A549 (cell line): ENCODE data around the gene GATA6. TPM values are rescaled to one million over a fixed set of nuclear protein-coding genes. Genes with fewer than 3 reads are reported as not detected.

Source experiments
- ATAC-seq, 2 experiments: fragments of 200-7000 bp in 1 of 2; fragments of >200 bp in 1 of 2; cut with Nextera tagmentation in 1 of 2; cut with Tn5 transposase in 1 of 2; 3 replicates each; pipeline versions ENCODE4 v1.8.0 to v1.9.1; 2018 to 2020; ENCODE audit warnings: mild to moderate bottlenecking in 1 of 2, moderate library complexity in 1 of 2
- CTCF ChIA-PET: fragments of 300-600 bp; sonication (Branson Sonifier 250); formaldehyde crosslinking; extraction: SDS; loops from one replicate; lab custom pipeline; 2021; ENCODE audit warnings: antibody characterized with exemption, inconsistent platforms; lab: Yijun Ruan, JAX
- POLR2A ChIA-PET: fragments of 350-600 bp; formaldehyde crosslinking; extraction: SDS; loops from one replicate; lab custom pipeline; 2021; ENCODE audit warnings: antibody characterized with exemption, inconsistent platforms; lab: Yijun Ruan, JAX
- DNase-seq, 2 experiments: peaks; one replicate each; pipeline versions ENCODE4 v3.0.0 to v3.0.0-alpha.2; 2011 to 2016; ENCODE audit warnings: low read depth in 1 of 2, low spot score in 1 of 2
- FAIRE-seq: peaks from 2 replicates; lab custom pipeline; 2011; peaks lifted over from hg19 to GRCh38; lab: Jason Lieb, UNC
- H3K27ac ChIP-seq, 2 experiments: fragments of >200 bp; sonication (Bioruptor Twin); formaldehyde crosslinking; 3 replicates each; pipeline ENCODE4 v1.5.1; 2016 to 2017
- H3K4me1 ChIP-seq: fragments of >200 bp; sonication (Bioruptor Twin); formaldehyde crosslinking; 3 replicates; pipeline ENCODE4 v1.6.1; 2016
- H3K4me2 ChIP-seq: fragments of >200 bp; sonication (Bioruptor Twin); formaldehyde crosslinking; 3 replicates; pipeline ENCODE4 v1.6.1; 2016
- H3K4me3 ChIP-seq: fragments of >200 bp; sonication (Bioruptor Twin); formaldehyde crosslinking; 3 replicates; pipeline ENCODE4 v1.5.1; 2016
- H3K9me3 ChIP-seq: fragments of >200 bp; sonication (Bioruptor Twin); formaldehyde crosslinking; 3 replicates; pipeline ENCODE4 v1.6.1; 2016
- CBX8 ChIP-seq: fragments of 200-600 bp; sonication (generic); IDR thresholded peaks from 2 replicates; pipeline ENCODE4 v1.6.1; 2016
- CHD2 ChIP-seq: fragments of 150-350 bp; IDR thresholded peaks from 2 replicates; pipeline ENCODE4 v1.6.1; 2014; ENCODE audit warnings: low read length; ENCODE audit not compliant: partially characterized antibody
- CTCF ChIP-seq: fragments of >200 bp; sonication (Bioruptor Twin); formaldehyde crosslinking; IDR thresholded peaks from 3 replicates; pipeline ENCODE4 v1.5.1; 2016
- ELK1 ChIP-seq: fragments of 150-350 bp; IDR thresholded peaks from 2 replicates; pipeline ENCODE4 v1.6.1; 2014; ENCODE audit warnings: low read depth, mild to moderate bottlenecking, low read length
- EP300 ChIP-seq, 2 experiments: fragments of >200 bp; sonication (Bioruptor Twin); formaldehyde crosslinking; IDR thresholded peaks; 2 replicates in 1 of 2; 3 replicates in 1 of 2; pipeline ENCODE4 v1.6.1; 2016 to 2017
- ESRRA ChIP-seq: fragments of 150-350 bp; IDR thresholded peaks from 2 replicates; pipeline ENCODE4 v1.6.1; 2014; ENCODE audit warnings: mild to moderate bottlenecking, low read length, borderline replicate concordance
- FOSB ChIP-seq: fragments of 250-450 bp; sonication (Bioruptor Pico); IDR thresholded peaks from 2 replicates; pipeline ENCODE4 v1.5.0; 2020; ENCODE audit warnings: mild to moderate bottlenecking, moderate library complexity
- HOXB5 ChIP-seq: fragments of 250-450 bp; sonication (Bioruptor Pico); IDR thresholded peaks from 2 replicates; pipeline ENCODE4 v1.5.0; 2020; ENCODE audit warnings: mild to moderate bottlenecking, moderate library complexity
- JUN ChIP-seq, 2 experiments: fragments of >200 bp; sonication (Bioruptor Twin); formaldehyde crosslinking; IDR thresholded peaks; 2 replicates in 1 of 2; 3 replicates in 1 of 2; pipeline ENCODE4 v1.6.1; 2016 to 2017
- KDM1A ChIP-seq: fragments of 200-600 bp; sonication (generic); IDR thresholded peaks from 2 replicates; pipeline ENCODE4 v1.6.1; 2016; ENCODE audit warnings: low read depth, mild to moderate bottlenecking
- KDM5A ChIP-seq: fragments of 200-600 bp; sonication (generic); IDR thresholded peaks from 2 replicates; pipeline ENCODE4 v1.6.1; 2016; ENCODE audit warnings: antibody characterized with exemption, mild to moderate bottlenecking
- MAFK ChIP-seq: fragments of 450-650 bp; IDR thresholded peaks from 2 replicates; pipeline ENCODE4 v1.6.1; 2014; ENCODE audit not compliant: partially characterized antibody
- MAX ChIP-seq: IDR thresholded peaks from 2 replicates; pipeline ENCODE4 v1.6.1; 2012
- MAZ ChIP-seq: fragments of 150-350 bp; IDR thresholded peaks from 2 replicates; pipeline ENCODE4 v1.6.1; 2014; ENCODE audit warnings: antibody characterized with exemption, low read depth, low read length, borderline replicate concordance
- POLR2AphosphoS2 ChIP-seq: conservative IDR thresholded peaks from 2 replicates; pipeline ENCODE4 v1.6.1; 2012; ENCODE audit warnings: low read length, improper control_type of control experiment, inconsistent platforms
- RAD21 ChIP-seq, 2 experiments: fragments of >200 bp in 1 of 2; sonication (Bioruptor Twin) in 1 of 2; formaldehyde crosslinking in 1 of 2; IDR thresholded peaks in 1 of 2; conservative IDR thresholded peaks in 1 of 2; 2 replicates in 1 of 2; 3 replicates in 1 of 2; pipeline ENCODE4 v1.6.1; 2012 to 2018; ENCODE audit warnings: inconsistent platforms in 1 of 2
- RARB ChIP-seq: fragments of 250-450 bp; sonication (Bioruptor Pico); IDR thresholded peaks from 2 replicates; pipeline ENCODE4 v1.8.0; 2021; ENCODE audit warnings: mild to moderate bottlenecking, moderate library complexity
- REST ChIP-seq: fragments of 200-600 bp; sonication (generic); IDR thresholded peaks from 2 replicates; pipeline ENCODE4 v1.6.1; 2016; ENCODE audit warnings: antibody characterized with exemption, mild to moderate bottlenecking, moderate library complexity
- TP53 ChIP-seq: fragments of 250-450 bp; sonication (Bioruptor Pico); IDR thresholded peaks from 2 replicates; pipeline ENCODE4 v1.5.0; 2021; ENCODE audit warnings: mild to moderate bottlenecking, moderate library complexity
- USF2 ChIP-seq: fragments of 450-650 bp; IDR thresholded peaks from 2 replicates; pipeline ENCODE4 v1.6.1; 2014; ENCODE audit warnings: antibody characterized with exemption
- WGBS: methylation state at CpG from one replicate; pipeline ENCODE4 v1.1.6; 2017; ENCODE audit errors: missing lambda C conversion rate; 5-methylcytosine and 5-hydroxymethylcytosine counted together
- polyA plus RNA-seq, 4 experiments: library from polyadenylated mRNA; depleted of rRNA in 3 of 4; stranded (reverse); fragments of >200 nt; fragmentation: RNase III in 1 of 4; extraction: RNeasy Plus Mini Kit Qiagen cat#74134 plus additional on column Dnase treatment in 1 of 4; gene quantifications; 2 replicates in 3 of 4; 3 replicates in 1 of 4; pipeline ENCODE4 v1.2.3, GENCODE V29; 2011 to 2017

Gene GATA6
- polyA plus RNA-seq, 2 of the 4 experiments (the other 2 are of a cell fraction): 1.2 to 1.3 TPM

GRCh38 chr18:22203536-22204213 is 34.3 kb downstream of the GATA6 start:
- POLR2A ChIA-PET: no interaction called here

GRCh38 chr18:22204214-22204536 is 34.8 kb downstream of the GATA6 start:
- TF ChIP-seq EP300 (IDR thresholded peaks at IDR 0.05) (no peak), MAFK (no peak), HOXB5 (CRISPR knock-in tag) (no peak), TP53 (CRISPR knock-in tag) (no peak), ELK1 (no peak), RAD21 (conservative IDR thresholded peaks at IDR 0.05 in 1 of 2, IDR thresholded peaks at IDR 0.05 in 1 of 2) (no peak), KDM1A (no peak), ESRRA (no peak), CTCF (no peak), USF2 (no peak), POLR2AphosphoS2 (no peak), FOSB (CRISPR knock-in tag) (no peak), MAZ (no peak), CBX8 (no peak), JUN (IDR thresholded peaks at IDR 0.05) (no peak), REST (no peak)
- Histone ChIP-seq H3K9me3 (no peaks in the 10 kb centered on the region), H3K4me2 (no peak overlapping the region), H3K4me1 (no peaks in the 10 kb centered on the region), H3K27ac (no peak overlapping the region), H3K4me3 (no peak overlapping the region)
- no CpG with 5 or more reads among the region's 1 CpG for WGBS
- FAIRE-seq (no peak), DNase-seq (no peak), ATAC-seq (no peak)
- POLR2A ChIA-PET: no interaction called here
- CTCF ChIA-PET: no interaction called here

More at GRCh38 chr18:22203536-22204213, 34.3 kb downstream of the GATA6 start:
- CTCF ChIA-PET: no interaction called here
- Histone ChIP-seq H3K9me3 (no peaks in the 10 kb centered on the region), H3K4me3 (no peak overlapping the region), H3K4me2 (no peak overlapping the region), H3K4me1 (no peaks in the 10 kb centered on the region), H3K27ac (no peak overlapping the region)
- DNase-seq: no peak
- no peak for ATAC-seq
- FAIRE-seq: no peak
- TF ChIP-seq USF2: no peak
- TF ChIP-seq CHD2: no peak
- no peak for TF ChIP-seq KDM5A
- no peak for TF ChIP-seq RARB (CRISPR knock-in tag)
- TF ChIP-seq MAX: no peak
- TF ChIP-seq CBX8: no peak
- 84% methylated on average over 3 of the region's 3 CpGs for WGBS
